OCI-LY7 (cell line): ENCODE results near the gene SLC8A1. TPM values are rescaled to one million over a fixed set of nuclear protein-coding genes. Genes with fewer than 3 reads are reported as not detected.

Experiments
- BruUV-seq: library from RNA; stranded (reverse); fragments of 400-500 nt; replicated peaks from 2 replicates; lab custom pipeline; 2021; lab: Mats Ljungman, UMichigan
- CTCF ChIA-PET: fragments of 300-600 bp; sonication (Branson Sonifier 250); formaldehyde crosslinking; loops from one replicate; lab custom pipeline; 2022; ENCODE audit warnings: antibody characterized with exemption; ENCODE audit not compliant: unreplicated experiment; lab: Charles Lee
- POLR2A ChIA-PET: fragments of 300-600 bp; sonication (Branson Sonifier 250); formaldehyde crosslinking; loops from one replicate; lab custom pipeline; 2022; ENCODE audit warnings: antibody characterized with exemption; lab: Charles Lee
- DNase-seq: peaks from one replicate; pipeline ENCODE4 v3.0.0-alpha.2; 2015; ENCODE audit warnings: low spot score
- H2AFZ ChIP-seq: fragments of 200-600 bp; sonication (generic), shearing (Covaris generic); 2 replicates; pipeline ENCODE4 v1.6.1; 2014; ENCODE audit warnings: mild to moderate bottlenecking, antibody characterized with exemption, low read length, moderate library complexity
- H3K27ac ChIP-seq: fragments of 200-600 bp; sonication (generic); 2 replicates; pipeline ENCODE4 v1.5.1; 2014; ENCODE audit warnings: mixed run types, low read depth, mild to moderate bottlenecking, moderate library complexity, low read length, inconsistent platforms; ENCODE audit not compliant: poor library complexity, severe bottlenecking
- H3K36me3 ChIP-seq: fragments of 200-600 bp; sonication (generic); 2 replicates; pipeline ENCODE4 v1.6.1; 2014; ENCODE audit warnings: mild to moderate bottlenecking, antibody characterized with exemption, low read length, moderate library complexity, mixed read lengths; ENCODE audit not compliant: insufficient read depth
- H3K4me1 ChIP-seq: fragments of 200-600 bp; sonication (generic); 2 replicates; pipeline ENCODE4 v1.5.1; 2014; ENCODE audit warnings: mild to moderate bottlenecking, low read length; ENCODE audit not compliant: insufficient read depth, poor library complexity, severe bottlenecking
- H3K4me2 ChIP-seq: fragments of 200-600 bp; sonication (generic); 2 replicates; pipeline ENCODE4 v1.6.1; 2014; ENCODE audit warnings: mild to moderate bottlenecking, low read length
- H3K4me3 ChIP-seq: fragments of 200-600 bp; sonication (generic); 2 replicates; pipeline ENCODE4 v1.5.1; 2014; ENCODE audit warnings: mild to moderate bottlenecking, low read depth, low read length; ENCODE audit not compliant: poor library complexity, severe bottlenecking
- H3K79me2 ChIP-seq: fragments of 200-600 bp; sonication (generic); 2 replicates; pipeline ENCODE4 v1.6.1; 2016; ENCODE audit warnings: low read depth, mild to moderate bottlenecking, low read length, moderate library complexity, mixed read lengths; ENCODE audit not compliant: insufficient read depth
- H3K9me2 ChIP-seq: fragments of 200-600 bp; sonication (generic); 2 replicates; pipeline ENCODE4 v1.6.1; 2016; ENCODE audit warnings: mild to moderate bottlenecking, low read length, mixed read lengths; ENCODE audit not compliant: insufficient read depth
- H3K9me3 ChIP-seq: fragments of 200-600 bp; sonication (generic); 2 replicates; pipeline ENCODE4 v1.6.1; 2014; ENCODE audit warnings: mild to moderate bottlenecking, mixed run types, low read length, mixed read lengths
- H4K20me1 ChIP-seq: fragments of 200-600 bp; sonication (generic); 2 replicates; pipeline ENCODE4 v1.6.1; 2014; ENCODE audit warnings: mild to moderate bottlenecking, antibody characterized with exemption, low read length, moderate library complexity, mixed read lengths; ENCODE audit not compliant: insufficient read depth
- EZH2phosphoT487 ChIP-seq: fragments of 200-600 bp; sonication (generic); IDR thresholded peaks from 2 replicates; pipeline ENCODE4 v1.6.1; 2018; ENCODE audit warnings: low read depth, borderline replicate concordance, mild to moderate bottlenecking, mixed run types, antibody characterized with exemption, low read length, moderate library complexity, mixed read lengths
- intact Hi-C: fragments of 100-400 bp; cut with micrococcal nuclease; formaldehyde crosslinking; loops from one replicate; pipeline ENCODE4 v1.10.0; 2022; ENCODE audit not compliant: unreplicated experiment
- total RNA-seq, 2 experiments: library from RNA; depleted of rRNA in 1 of 2; stranded (reverse); fragments of >200 nt in 1 of 2; shearing (Covaris generic) in 1 of 2; gene quantifications; 2 replicates each; pipeline ENCODE4 v1.2.3, GENCODE V29; 2014 to 2022
- TF ChIP-seq, protein P1 (sequence below): fragments of 200-600 bp; sonication (generic); conservative IDR thresholded peaks from 2 replicates; pipeline ENCODE4 v1.5.1; 2014; ENCODE audit warnings: mild to moderate bottlenecking, antibody characterized with exemption, low read length, moderate library complexity, mixed read lengths

Gene SLC8A1
- total RNA-seq, 2 experiments from 2014 or later, result 3.6 to 7.3 TPM

DNA sequence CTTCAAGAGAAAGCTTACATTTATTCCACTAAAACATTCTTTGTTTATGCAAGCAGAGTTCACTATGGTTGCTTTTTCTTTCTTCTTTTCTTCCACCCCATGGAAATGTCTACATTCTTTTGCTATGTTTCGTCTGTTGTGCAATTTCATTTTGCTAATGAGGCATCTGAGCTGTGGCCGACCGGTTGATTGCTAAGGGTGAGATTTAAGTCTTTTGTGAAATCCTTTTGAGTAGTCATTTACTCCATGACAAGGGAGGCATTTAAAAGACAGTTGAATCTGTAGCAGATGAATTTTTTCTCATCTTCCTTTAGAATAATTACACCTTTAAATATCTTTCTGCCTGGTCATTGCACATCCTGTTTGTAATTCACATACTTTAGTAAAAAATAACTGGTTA lies 348.7 kb downstream of the SLC8A1 start:
- Histone ChIP-seq H3K36me3 (no peaks in the 10 kb centered on the region), H3K9me3 (no peaks in the 10 kb centered on the region), H3K79me2 (no peaks in the 10 kb centered on the region), H3K27ac (no peak overlapping the region), H4K20me1 (no peaks in the 10 kb centered on the region), H3K4me1 (peaks cover 29% of the 10 kb centered on the region), H3K9me2 (no peaks in the 10 kb centered on the region), H2AFZ (no peak overlapping the region), H3K4me2 (no peak overlapping the region), H3K4me3 (no peak overlapping the region)
- intact Hi-C loops, result loop anchor here (5.0 kb wide), 1 partner anchor 181 kb away; no protein-coding TSS in a partner anchor
- BruUV-seq, result no TSS peak
- DNase-seq, result no peak
- ChIA-PET CTCF (no interaction called here), POLR2A (interaction anchor here (0.9 kb wide), 2 partner anchors 16 to 19 kb away, joined by 3 read pairs; no protein-coding TSS in a partner anchor)
- TF ChIP-seq EZH2phosphoT487, result no peak
- TF ChIP-seq, protein P1, sequence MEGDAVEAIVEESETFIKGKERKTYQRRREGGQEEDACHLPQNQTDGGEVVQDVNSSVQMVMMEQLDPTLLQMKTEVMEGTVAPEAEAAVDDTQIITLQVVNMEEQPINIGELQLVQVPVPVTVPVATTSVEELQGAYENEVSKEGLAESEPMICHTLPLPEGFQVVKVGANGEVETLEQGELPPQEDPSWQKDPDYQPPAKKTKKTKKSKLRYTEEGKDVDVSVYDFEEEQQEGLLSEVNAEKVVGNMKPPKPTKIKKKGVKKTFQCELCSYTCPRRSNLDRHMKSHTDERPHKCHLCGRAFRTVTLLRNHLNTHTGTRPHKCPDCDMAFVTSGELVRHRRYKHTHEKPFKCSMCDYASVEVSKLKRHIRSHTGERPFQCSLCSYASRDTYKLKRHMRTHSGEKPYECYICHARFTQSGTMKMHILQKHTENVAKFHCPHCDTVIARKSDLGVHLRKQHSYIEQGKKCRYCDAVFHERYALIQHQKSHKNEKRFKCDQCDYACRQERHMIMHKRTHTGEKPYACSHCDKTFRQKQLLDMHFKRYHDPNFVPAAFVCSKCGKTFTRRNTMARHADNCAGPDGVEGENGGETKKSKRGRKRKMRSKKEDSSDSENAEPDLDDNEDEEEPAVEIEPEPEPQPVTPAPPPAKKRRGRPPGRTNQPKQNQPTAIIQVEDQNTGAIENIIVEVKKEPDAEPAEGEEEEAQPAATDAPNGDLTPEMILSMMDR, result no peak

DNA sequence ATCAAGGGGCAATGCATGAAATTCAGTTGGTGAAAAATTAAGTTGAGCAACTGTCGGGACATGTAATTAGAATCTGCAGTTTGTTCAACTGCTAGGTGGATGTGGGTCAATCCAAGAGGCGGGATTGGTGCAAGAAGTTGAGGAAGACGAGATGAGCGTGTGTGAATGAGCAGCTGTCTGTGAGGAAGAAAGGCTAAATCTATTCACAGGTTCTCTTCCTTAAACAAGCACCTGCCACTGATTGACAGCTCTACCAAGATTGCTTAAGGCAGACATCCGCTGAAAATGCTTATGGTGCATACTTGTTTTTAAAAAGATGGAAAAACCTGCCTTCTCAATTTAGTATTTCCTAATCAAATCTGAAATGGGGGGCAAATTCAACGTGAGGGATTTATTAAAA lies 349.4 kb downstream of the SLC8A1 start:
- Histone ChIP-seq H3K27ac (no peak overlapping the region), H3K9me2 (no peaks in the 10 kb centered on the region), H3K9me3 (no peaks in the 10 kb centered on the region), H3K4me3 (no peak overlapping the region), H3K36me3 (no peaks in the 10 kb centered on the region), H4K20me1 (no peaks in the 10 kb centered on the region), H3K79me2 (no peaks in the 10 kb centered on the region), H3K4me2 (no peak overlapping the region), H3K4me1 (peaks cover 29% of the 10 kb centered on the region), H2AFZ (no peak overlapping the region)
- no TSS peak for BruUV-seq
- intact Hi-C loops, result loop anchor here (5.0 kb wide), 1 partner anchor 180 kb away; no protein-coding TSS in a partner anchor
- TF ChIP-seq EZH2phosphoT487, result no peak
- TF ChIP-seq, protein P1, result no peak
- ChIA-PET CTCF (no interaction called here), POLR2A (interaction anchor here (0.9 kb wide), 2 partner anchors 17 to 20 kb away, joined by 3 read pairs; no protein-coding TSS in a partner anchor)
- peak; percentile 41 for DNase-seq

DNA sequence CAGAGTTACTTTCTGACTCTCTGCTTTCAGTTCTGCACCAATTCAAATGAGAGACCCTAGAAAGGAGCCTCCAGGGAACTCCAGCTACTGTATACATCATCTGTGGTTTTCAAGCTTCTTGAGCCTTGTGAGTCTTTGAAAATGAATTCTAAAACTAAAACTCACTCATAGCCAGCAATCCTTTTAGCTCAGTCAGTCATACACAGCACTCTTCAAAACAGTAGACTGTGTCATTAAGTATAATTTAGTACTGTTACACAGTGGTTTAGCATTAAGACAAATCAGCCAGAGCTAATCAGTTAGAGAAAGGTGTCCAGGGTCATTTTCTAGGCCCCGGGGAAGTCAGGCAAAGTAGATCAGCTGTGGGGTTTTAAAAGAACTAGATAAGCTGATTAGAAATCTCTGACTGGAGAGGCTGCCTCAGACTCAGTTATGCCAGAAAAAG lies 350.7 kb downstream of the SLC8A1 start:
- Histone ChIP-seq H3K4me2 (peak overlapping the region; percentile 43), H3K36me3 (no peaks in the 10 kb centered on the region), H3K27ac (no peak overlapping the region), H3K4me3 (no peak overlapping the region), H3K79me2 (no peaks in the 10 kb centered on the region), H3K9me3 (no peaks in the 10 kb centered on the region), H4K20me1 (no peaks in the 10 kb centered on the region), H3K9me2 (no peaks in the 10 kb centered on the region), H3K4me1 (peaks cover 29% of the 10 kb centered on the region), H2AFZ (no peak overlapping the region)
- CTCF ChIA-PET, result interaction anchor here (0.6 kb wide), 2 partner anchors 1364 to 1510 kb away, joined by 3 read pairs; no protein-coding TSS in a partner anchor
- no peak for TF ChIP-seq EZH2phosphoT487
- TF ChIP-seq, protein P1, result no peak
- DNase-seq, result peak; percentile 80
- POLR2A ChIA-PET, result interaction anchor here (0.6 to 1.4 kb wide), 3 partner anchors 14 to 113 kb away, joined by 3 to 6 read pairs (median 4); no protein-coding TSS in a partner anchor
- BruUV-seq, result no TSS peak
- intact Hi-C loops, result loop anchor here (5.0 kb wide), 1 partner anchor 179 kb away; no protein-coding TSS in a partner anchor
